ENCODE data around the gene PIM1. TPM values are rescaled to one million over a fixed set of nuclear protein-coding genes. Genes with fewer than 3 reads are reported as not detected.

Gene PIM1
- total RNA-seq, 4 donors from 2014 or later: 36.6 to 78.4 (median 49.2) TPM

- no peak for DNase-seq
- TF ChIP-seq CTCF (IDR thresholded peaks at IDR 0.05): no peak
- TF ChIP-seq POLR2A (IDR thresholded peaks at IDR 0.05): no peak
- H3K27me3 ChIP-seq: no peaks in the 10 kb centered on the region
- H3K27ac ChIP-seq: peak overlapping the region; percentile 15 to 96 (median 94)
- H3K4me3 ChIP-seq: peak overlapping the region in 2 of 4 donors; percentile 91
- H3K36me3 ChIP-seq: peaks cover 0 to 40% (median 0%) of the 10 kb centered on the region in 3 donors
- H3K4me1 ChIP-seq: peaks cover 0 to 37% (median 18%) of the 10 kb centered on the region in 4 donors
- H3K9me3 ChIP-seq: no peaks in the 10 kb centered on the region
Observed at GRCh38 chr6:37173493-37174195, 3.7 kb downstream of the PIM1 start.

- Histone ChIP-seq H3K36me3 (peaks cover 0 to 40% (median 0%) of the 10 kb centered on the region in 3 donors), H3K27me3 (no peaks in the 10 kb centered on the region), H3K9me3 (no peaks in the 10 kb centered on the region), H3K4me1 (peaks cover 0 to 33% (median 18%) of the 10 kb centered on the region in 4 donors), H3K4me3 (peak overlapping the region in 2 of 4 donors; percentile 10 to 91), H3K27ac (peak overlapping the region in 3 of 4 donors; percentile 93 to 96 (median 95))
- TF ChIP-seq CTCF (IDR thresholded peaks at IDR 0.05): no peak
- DNase-seq: peak in 1 of 3 donors; percentile 31
Observed at GRCh38 chr6:37174196-37174514, 4.2 kb downstream of the PIM1 start.

GRCh38 chr6:37174515-37175331 lies 4.8 kb downstream of the PIM1 start:
- H3K27ac ChIP-seq: peak overlapping the region in 2 of 4 donors; percentile 95 to 96
- H3K27me3 ChIP-seq: no peaks in the 10 kb centered on the region
- H3K9me3 ChIP-seq: no peaks in the 10 kb centered on the region
- DNase-seq: peak in 1 of 3 donors; percentile 49
- H3K36me3 ChIP-seq: peaks cover 0 to 40% (median 0%) of the 10 kb centered on the region in 3 donors
- TF ChIP-seq POLR2A (IDR thresholded peaks at IDR 0.05) (no peak), CTCF (IDR thresholded peaks at IDR 0.05) (no peak)
- peak overlapping the region in 2 of 4 donors; percentile 10 to 91 for H3K4me3 ChIP-seq
- peaks cover 0 to 33% (median 18%) of the 10 kb centered on the region in 4 donors for H3K4me1 ChIP-seq

GRCh38 chr6:37175332-37176267 lies 5.6 kb downstream of the PIM1 start:
- peak overlapping the region in 1 of 4 donors; percentile 18 for H3K27ac ChIP-seq
- peak in 2 of 3 donors; percentile 54 to 72 for DNase-seq
- TF ChIP-seq CTCF (IDR thresholded peaks at IDR 0.05) (no peak), POLR2A (IDR thresholded peaks at IDR 0.05) (no peak)

More at GRCh38 chr6:37175332-37176267, 5.6 kb downstream of the PIM1 start:
- Histone ChIP-seq H3K9me3 (no peaks in the 10 kb centered on the region), H3K4me1 (peaks cover 0 to 33% (median 17%) of the 10 kb centered on the region in 4 donors), H3K27me3 (no peaks in the 10 kb centered on the region), H3K4me3 (no peak overlapping the region), H3K36me3 (peaks cover 0 to 40% (median 0%) of the 10 kb centered on the region in 3 donors)
